OCI-LY7 (cell line): ENCODE measurements around the gene ABCA4. TPM values are rescaled to one million over a fixed set of nuclear protein-coding genes. Genes with fewer than 3 reads are reported as not detected.
"Not testable (repeated sequence)": the region's sequence is repeated elsewhere in the genome, so short reads cannot be mapped to it uniquely, and the experiment has no call there.

Experiments used
- BruUV-seq: library from RNA; stranded (reverse); fragments of 400-500 nt; replicated peaks from 2 replicates; lab custom pipeline; 2021; lab: Mats Ljungman, UMichigan
- CTCF ChIA-PET: fragments of 300-600 bp; sonication (Branson Sonifier 250); formaldehyde crosslinking; loops from one replicate; lab custom pipeline; 2022; ENCODE audit warnings: antibody characterized with exemption; ENCODE audit not compliant: unreplicated experiment; lab: Charles Lee
- POLR2A ChIA-PET: fragments of 300-600 bp; sonication (Branson Sonifier 250); formaldehyde crosslinking; loops from one replicate; lab custom pipeline; 2022; ENCODE audit warnings: antibody characterized with exemption; lab: Charles Lee
- DNase-seq: peaks from one replicate; pipeline ENCODE4 v3.0.0-alpha.2; 2015; ENCODE audit warnings: low spot score
- H2AFZ ChIP-seq: fragments of 200-600 bp; sonication (generic), shearing (Covaris generic); 2 replicates; pipeline ENCODE4 v1.6.1; 2014; ENCODE audit warnings: mild to moderate bottlenecking, antibody characterized with exemption, low read length, moderate library complexity
- H3K27ac ChIP-seq: fragments of 200-600 bp; sonication (generic); 2 replicates; pipeline ENCODE4 v1.5.1; 2014; ENCODE audit warnings: mixed run types, low read depth, mild to moderate bottlenecking, moderate library complexity, low read length, inconsistent platforms; ENCODE audit not compliant: poor library complexity, severe bottlenecking
- H3K36me3 ChIP-seq: fragments of 200-600 bp; sonication (generic); 2 replicates; pipeline ENCODE4 v1.6.1; 2014; ENCODE audit warnings: mild to moderate bottlenecking, antibody characterized with exemption, low read length, moderate library complexity, mixed read lengths; ENCODE audit not compliant: insufficient read depth
- H3K4me1 ChIP-seq: fragments of 200-600 bp; sonication (generic); 2 replicates; pipeline ENCODE4 v1.5.1; 2014; ENCODE audit warnings: mild to moderate bottlenecking, low read length; ENCODE audit not compliant: insufficient read depth, poor library complexity, severe bottlenecking
- H3K4me2 ChIP-seq: fragments of 200-600 bp; sonication (generic); 2 replicates; pipeline ENCODE4 v1.6.1; 2014; ENCODE audit warnings: mild to moderate bottlenecking, low read length
- H3K4me3 ChIP-seq: fragments of 200-600 bp; sonication (generic); 2 replicates; pipeline ENCODE4 v1.5.1; 2014; ENCODE audit warnings: mild to moderate bottlenecking, low read depth, low read length; ENCODE audit not compliant: poor library complexity, severe bottlenecking
- H3K79me2 ChIP-seq: fragments of 200-600 bp; sonication (generic); 2 replicates; pipeline ENCODE4 v1.6.1; 2016; ENCODE audit warnings: low read depth, mild to moderate bottlenecking, low read length, moderate library complexity, mixed read lengths; ENCODE audit not compliant: insufficient read depth
- H3K9me2 ChIP-seq: fragments of 200-600 bp; sonication (generic); 2 replicates; pipeline ENCODE4 v1.6.1; 2016; ENCODE audit warnings: mild to moderate bottlenecking, low read length, mixed read lengths; ENCODE audit not compliant: insufficient read depth
- H3K9me3 ChIP-seq: fragments of 200-600 bp; sonication (generic); 2 replicates; pipeline ENCODE4 v1.6.1; 2014; ENCODE audit warnings: mild to moderate bottlenecking, mixed run types, low read length, mixed read lengths
- H4K20me1 ChIP-seq: fragments of 200-600 bp; sonication (generic); 2 replicates; pipeline ENCODE4 v1.6.1; 2014; ENCODE audit warnings: mild to moderate bottlenecking, antibody characterized with exemption, low read length, moderate library complexity, mixed read lengths; ENCODE audit not compliant: insufficient read depth
- EZH2phosphoT487 ChIP-seq: fragments of 200-600 bp; sonication (generic); IDR thresholded peaks from 2 replicates; pipeline ENCODE4 v1.6.1; 2018; ENCODE audit warnings: low read depth, borderline replicate concordance, mild to moderate bottlenecking, mixed run types, antibody characterized with exemption, low read length, moderate library complexity, mixed read lengths
- intact Hi-C: fragments of 100-400 bp; cut with micrococcal nuclease; formaldehyde crosslinking; loops from one replicate; pipeline ENCODE4 v1.10.0; 2022; ENCODE audit not compliant: unreplicated experiment
- total RNA-seq, 2 experiments: library from RNA; depleted of rRNA in 1 of 2; stranded (reverse); fragments of >200 nt in 1 of 2; shearing (Covaris generic) in 1 of 2; gene quantifications; 2 replicates each; pipeline ENCODE4 v1.2.3, GENCODE V29; 2014 to 2022
- TF ChIP-seq, protein P1 (sequence below): fragments of 200-600 bp; sonication (generic); conservative IDR thresholded peaks from 2 replicates; pipeline ENCODE4 v1.5.1; 2014; ENCODE audit warnings: mild to moderate bottlenecking, antibody characterized with exemption, low read length, moderate library complexity, mixed read lengths

Gene ABCA4
- total RNA-seq, 2 experiments from 2014 or later, result not detected

DNA sequence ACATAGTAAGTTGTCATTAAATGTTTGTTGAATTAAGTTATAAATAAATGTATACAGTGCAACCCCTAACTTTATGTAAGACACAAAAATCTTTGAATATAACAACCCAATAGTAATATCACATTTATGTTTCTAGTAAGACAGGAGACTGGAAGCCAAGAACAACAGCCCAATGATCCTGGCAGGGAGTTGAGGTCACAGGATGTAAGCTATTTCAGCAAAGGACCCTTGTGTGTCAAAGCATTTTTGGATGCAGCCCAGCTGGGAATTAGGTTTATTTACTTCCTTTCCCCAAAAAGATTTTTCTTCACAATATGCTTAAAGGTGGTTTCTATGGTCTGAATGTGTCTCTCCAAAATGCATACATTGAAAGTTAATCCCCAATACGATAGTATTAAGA lies 34.0 kb upstream of the ABCA4 start:
- no peak overlapping the region for H3K4me2 ChIP-seq
- no peaks in the 10 kb centered on the region for H3K36me3 ChIP-seq
- no peak for DNase-seq
- ChIA-PET CTCF (no interaction called here), POLR2A (no interaction called here)
- no peaks in the 10 kb centered on the region for H4K20me1 ChIP-seq
- TF ChIP-seq EZH2phosphoT487, result no peak
- TF ChIP-seq, protein P1, sequence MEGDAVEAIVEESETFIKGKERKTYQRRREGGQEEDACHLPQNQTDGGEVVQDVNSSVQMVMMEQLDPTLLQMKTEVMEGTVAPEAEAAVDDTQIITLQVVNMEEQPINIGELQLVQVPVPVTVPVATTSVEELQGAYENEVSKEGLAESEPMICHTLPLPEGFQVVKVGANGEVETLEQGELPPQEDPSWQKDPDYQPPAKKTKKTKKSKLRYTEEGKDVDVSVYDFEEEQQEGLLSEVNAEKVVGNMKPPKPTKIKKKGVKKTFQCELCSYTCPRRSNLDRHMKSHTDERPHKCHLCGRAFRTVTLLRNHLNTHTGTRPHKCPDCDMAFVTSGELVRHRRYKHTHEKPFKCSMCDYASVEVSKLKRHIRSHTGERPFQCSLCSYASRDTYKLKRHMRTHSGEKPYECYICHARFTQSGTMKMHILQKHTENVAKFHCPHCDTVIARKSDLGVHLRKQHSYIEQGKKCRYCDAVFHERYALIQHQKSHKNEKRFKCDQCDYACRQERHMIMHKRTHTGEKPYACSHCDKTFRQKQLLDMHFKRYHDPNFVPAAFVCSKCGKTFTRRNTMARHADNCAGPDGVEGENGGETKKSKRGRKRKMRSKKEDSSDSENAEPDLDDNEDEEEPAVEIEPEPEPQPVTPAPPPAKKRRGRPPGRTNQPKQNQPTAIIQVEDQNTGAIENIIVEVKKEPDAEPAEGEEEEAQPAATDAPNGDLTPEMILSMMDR, result no peak
- intact Hi-C loops, result no loop called here
- no peaks in the 10 kb centered on the region for H3K9me3 ChIP-seq
- no peaks in the 10 kb centered on the region for H3K4me1 ChIP-seq
- no peak overlapping the region for H2AFZ ChIP-seq
- no peaks in the 10 kb centered on the region for H3K79me2 ChIP-seq
- H3K9me2 ChIP-seq, result no peaks in the 10 kb centered on the region
- no TSS peak for BruUV-seq
- no peak overlapping the region for H3K27ac ChIP-seq
- no peak overlapping the region for H3K4me3 ChIP-seq

GRCh38 chr1:94153133-94153532 lies 32.2 kb upstream of the ABCA4 start:
- Histone ChIP-seq H3K9me2 (no peaks in the 10 kb centered on the region), H3K36me3 (no peaks in the 10 kb centered on the region), H3K4me1 (no peaks in the 10 kb centered on the region), H4K20me1 (no peaks in the 10 kb centered on the region), H3K79me2 (no peaks in the 10 kb centered on the region), H3K27ac (no peak overlapping the region), H3K9me3 (no peaks in the 10 kb centered on the region), H2AFZ (no peak overlapping the region), H3K4me3 (no peak overlapping the region), H3K4me2 (no peak overlapping the region)
- TF ChIP-seq, protein P1, result no peak
- TF ChIP-seq EZH2phosphoT487, result no peak
- intact Hi-C loops, result no loop called here
- DNase-seq, result no peak
- no TSS peak for BruUV-seq
- POLR2A ChIA-PET, result no interaction called here
- CTCF ChIA-PET, result no interaction called here

DNA sequence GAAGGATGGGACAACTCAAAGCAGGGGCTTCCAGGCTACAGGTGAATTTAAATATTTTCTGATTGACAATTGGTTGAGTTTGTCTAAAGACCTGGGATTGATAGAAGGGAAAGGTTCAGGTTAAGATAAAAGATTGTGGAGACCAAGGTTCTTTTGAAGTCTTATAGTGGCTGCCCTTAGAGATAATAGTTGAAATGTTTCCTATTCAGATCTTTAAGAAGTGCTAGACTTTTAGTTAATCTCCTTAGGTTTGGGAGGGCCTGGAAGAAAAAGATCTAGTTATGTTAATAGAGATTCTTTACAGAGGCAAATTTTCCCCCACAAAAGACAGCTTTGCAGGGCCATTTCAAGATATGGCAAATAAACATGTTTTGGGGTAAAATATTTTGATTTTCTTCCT lies 28.2 kb upstream of the ABCA4 start:
- H3K9me3 ChIP-seq, H4K20me1 ChIP-seq, H3K4me1 ChIP-seq, CTCF ChIA-PET, H2AFZ ChIP-seq, H3K79me2 ChIP-seq, H3K4me2 ChIP-seq, intact Hi-C loops, H3K36me3 ChIP-seq, H3K27ac ChIP-seq, DNase-seq, H3K4me3 ChIP-seq, H3K9me2 ChIP-seq, BruUV-seq: not testable (repeated sequence)
- POLR2A ChIA-PET, result interaction anchor here (0.9 kb wide), 1 partner anchor 21 kb away, joined by 4 read pairs; no protein-coding TSS in a partner anchor
